Measurements from ENCODE around the gene LRRC8B. TPM values are rescaled to one million over a fixed set of nuclear protein-coding genes. Genes with fewer than 3 reads are reported as not detected.

The LRRC8B gene
- total RNA-seq, 1 donor from 2014 or later = 2.3 TPM

GRCh38 chr1:89616844-89617627, 92.4 kb downstream of the LRRC8B start:
- Mint-ChIP-seq H3K36me3 (ENCODE audit: unreplicated experiment) (no peaks in the 10 kb centered on the region), H3K9me3 (ENCODE audit: unreplicated experiment) (peaks cover 3% of the 10 kb centered on the region), H3K4me3 (ENCODE audit: unreplicated experiment) (no peak overlapping the region), H3K27ac (ENCODE audit: unreplicated experiment) (no peak overlapping the region), H3K4me1 (ENCODE audit: unreplicated experiment) (no peaks in the 10 kb centered on the region), H3K27me3 (ENCODE audit: unreplicated experiment) (peaks cover 4% of the 10 kb centered on the region)
- TF ChIP-seq CTCF (IDR thresholded peaks at IDR 0.05) = no peak
- no peak for DNase-seq (ENCODE audit: extremely low spot score, unreplicated experiment)

GRCh38 chr1:89620664-89621063, 96.0 kb downstream of the LRRC8B start:
- DNase-seq (ENCODE audit: extremely low spot score, unreplicated experiment) = no peak
- H3K4me3 Mint-ChIP-seq (ENCODE audit: unreplicated experiment) = no peak overlapping the region
- no peak overlapping the region for H3K27ac Mint-ChIP-seq (ENCODE audit: unreplicated experiment)
- no peaks in the 10 kb centered on the region for H3K36me3 Mint-ChIP-seq (ENCODE audit: unreplicated experiment)
- peaks cover 3% of the 10 kb centered on the region for H3K9me3 Mint-ChIP-seq (ENCODE audit: unreplicated experiment)
- TF ChIP-seq CTCF (IDR thresholded peaks at IDR 0.05) = no peak
- H3K27me3 Mint-ChIP-seq (ENCODE audit: unreplicated experiment) = peaks cover 4% of the 10 kb centered on the region
- H3K4me1 Mint-ChIP-seq (ENCODE audit: unreplicated experiment) = no peaks in the 10 kb centered on the region

GRCh38 chr1:89622895-89623294, 98.3 kb downstream of the LRRC8B start:
- H3K27ac Mint-ChIP-seq (ENCODE audit: unreplicated experiment) = no peak overlapping the region
- TF ChIP-seq CTCF (IDR thresholded peaks at IDR 0.05) = peak; percentile 20
- peaks cover 3% of the 10 kb centered on the region for H3K9me3 Mint-ChIP-seq (ENCODE audit: unreplicated experiment)
- DNase-seq (ENCODE audit: extremely low spot score, unreplicated experiment) = no peak
- no peaks in the 10 kb centered on the region for H3K36me3 Mint-ChIP-seq (ENCODE audit: unreplicated experiment)
- H3K4me1 Mint-ChIP-seq (ENCODE audit: unreplicated experiment) = no peaks in the 10 kb centered on the region
- peaks cover 2% of the 10 kb centered on the region for H3K27me3 Mint-ChIP-seq (ENCODE audit: unreplicated experiment)
- H3K4me3 Mint-ChIP-seq (ENCODE audit: unreplicated experiment) = no peak overlapping the region

- H3K9me3 Mint-ChIP-seq (ENCODE audit: unreplicated experiment) = no peaks in the 10 kb centered on the region
- TF ChIP-seq CTCF (IDR thresholded peaks at IDR 0.05) = no peak
- H3K4me3 Mint-ChIP-seq (ENCODE audit: unreplicated experiment) = no peak overlapping the region
- no peak overlapping the region for H3K27ac Mint-ChIP-seq (ENCODE audit: unreplicated experiment)
- no peaks in the 10 kb centered on the region for H3K4me1 Mint-ChIP-seq (ENCODE audit: unreplicated experiment)
- no peak for DNase-seq (ENCODE audit: extremely low spot score, unreplicated experiment)
- H3K36me3 Mint-ChIP-seq (ENCODE audit: unreplicated experiment) = no peaks in the 10 kb centered on the region
- H3K27me3 Mint-ChIP-seq (ENCODE audit: unreplicated experiment) = peaks cover 2% of the 10 kb centered on the region
Measured at GRCh38 chr1:89624314-89624713, 99.7 kb downstream of the LRRC8B start.

- H3K4me3 Mint-ChIP-seq (ENCODE audit: unreplicated experiment) = no peak overlapping the region
- TF ChIP-seq CTCF (IDR thresholded peaks at IDR 0.05) = no peak
- H3K27ac Mint-ChIP-seq (ENCODE audit: unreplicated experiment) = no peak overlapping the region
- H3K36me3 Mint-ChIP-seq (ENCODE audit: unreplicated experiment) = no peaks in the 10 kb centered on the region
- no peaks in the 10 kb centered on the region for H3K4me1 Mint-ChIP-seq (ENCODE audit: unreplicated experiment)
- peaks cover 2% of the 10 kb centered on the region for H3K27me3 Mint-ChIP-seq (ENCODE audit: unreplicated experiment)
- no peak for DNase-seq (ENCODE audit: extremely low spot score, unreplicated experiment)
- no peaks in the 10 kb centered on the region for H3K9me3 Mint-ChIP-seq (ENCODE audit: unreplicated experiment)
Measured at GRCh38 chr1:89624715-89625323, 100.2 kb downstream of the LRRC8B start.
